Cardiac fibroblast (primary cell): ENCODE measurements around the gene ONECUT1.

ENCODE experiments used
- DNase-seq, 2 donors: peaks; one replicate each; pipeline versions ENCODE4 v3.0.0 to v3.0.0-alpha.2; 2010; ENCODE audit warnings: low read depth in 2 of 2
- H3K4me3 ChIP-seq, 2 donors: replicated peaks in 1 of 2; 1 replicate in 1 of 2; 2 replicates in 1 of 2; pipeline ENCODE4 v1.5.1; 2011; ENCODE audit warnings: low read depth in 2 of 2, low read length in 2 of 2, mild to moderate bottlenecking in 2 of 2, moderate library complexity in 1 of 2
- TF ChIP-seq, protein P1 (sequence below): IDR thresholded peaks from one replicate; pipeline ENCODE4 v1.5.1; 2011; ENCODE audit warnings: low read depth, mild to moderate bottlenecking, low read length, inconsistent platforms

Gene ONECUT1

GRCh38 chr15:52751522-52751921, 38.6 kb downstream of the ONECUT1 start:
- no peak overlapping the region for H3K4me3 ChIP-seq
- no peak for DNase-seq
- TF ChIP-seq, protein P1, sequence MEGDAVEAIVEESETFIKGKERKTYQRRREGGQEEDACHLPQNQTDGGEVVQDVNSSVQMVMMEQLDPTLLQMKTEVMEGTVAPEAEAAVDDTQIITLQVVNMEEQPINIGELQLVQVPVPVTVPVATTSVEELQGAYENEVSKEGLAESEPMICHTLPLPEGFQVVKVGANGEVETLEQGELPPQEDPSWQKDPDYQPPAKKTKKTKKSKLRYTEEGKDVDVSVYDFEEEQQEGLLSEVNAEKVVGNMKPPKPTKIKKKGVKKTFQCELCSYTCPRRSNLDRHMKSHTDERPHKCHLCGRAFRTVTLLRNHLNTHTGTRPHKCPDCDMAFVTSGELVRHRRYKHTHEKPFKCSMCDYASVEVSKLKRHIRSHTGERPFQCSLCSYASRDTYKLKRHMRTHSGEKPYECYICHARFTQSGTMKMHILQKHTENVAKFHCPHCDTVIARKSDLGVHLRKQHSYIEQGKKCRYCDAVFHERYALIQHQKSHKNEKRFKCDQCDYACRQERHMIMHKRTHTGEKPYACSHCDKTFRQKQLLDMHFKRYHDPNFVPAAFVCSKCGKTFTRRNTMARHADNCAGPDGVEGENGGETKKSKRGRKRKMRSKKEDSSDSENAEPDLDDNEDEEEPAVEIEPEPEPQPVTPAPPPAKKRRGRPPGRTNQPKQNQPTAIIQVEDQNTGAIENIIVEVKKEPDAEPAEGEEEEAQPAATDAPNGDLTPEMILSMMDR: no peak

- TF ChIP-seq, protein P1: no peak
- no peak for DNase-seq
Observed at GRCh38 chr15:52749258-52749657, 40.9 kb downstream of the ONECUT1 start.

DNA sequence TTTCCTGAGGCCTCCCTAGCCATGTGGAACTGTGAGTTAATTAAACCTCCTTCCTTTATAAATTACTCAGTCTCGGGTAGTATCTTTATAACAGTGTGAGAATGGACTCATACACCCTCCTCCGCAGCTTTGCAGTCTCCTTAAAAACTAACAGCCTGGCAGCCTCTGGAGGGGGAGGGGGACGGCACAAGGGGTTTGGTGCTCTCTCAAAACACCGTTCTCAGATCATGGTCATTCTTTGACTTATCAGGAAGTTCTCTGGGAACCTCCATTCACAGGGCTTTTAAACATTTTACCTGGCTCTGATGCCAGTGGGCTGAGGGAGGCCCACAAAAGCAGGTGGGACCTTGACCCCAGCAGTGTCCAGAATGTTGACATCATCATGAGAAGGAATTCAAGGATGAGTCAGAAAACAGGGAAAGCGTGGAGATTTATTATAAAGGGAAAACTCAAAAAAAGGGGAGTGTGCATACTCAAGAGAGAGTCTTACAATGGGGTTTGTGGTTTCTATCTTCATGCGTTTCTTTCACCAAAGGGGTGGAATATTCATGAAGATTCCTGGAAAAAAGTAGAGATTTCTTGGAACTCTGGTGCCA, 43.9 kb downstream of the ONECUT1 start:
- DNase-seq: no peak
- H3K4me3 ChIP-seq: no peak overlapping the region
- TF ChIP-seq, protein P1: no peak

More at GRCh38 chr15:52749258-52749657, 40.9 kb downstream of the ONECUT1 start:
- H3K4me3 ChIP-seq: no peak overlapping the region

GRCh38 chr15:52745326-52746161, 44.6 kb downstream of the ONECUT1 start:
- TF ChIP-seq, protein P1: no peak
- no peak overlapping the region for H3K4me3 ChIP-seq
- DNase-seq: no peak

DNA sequence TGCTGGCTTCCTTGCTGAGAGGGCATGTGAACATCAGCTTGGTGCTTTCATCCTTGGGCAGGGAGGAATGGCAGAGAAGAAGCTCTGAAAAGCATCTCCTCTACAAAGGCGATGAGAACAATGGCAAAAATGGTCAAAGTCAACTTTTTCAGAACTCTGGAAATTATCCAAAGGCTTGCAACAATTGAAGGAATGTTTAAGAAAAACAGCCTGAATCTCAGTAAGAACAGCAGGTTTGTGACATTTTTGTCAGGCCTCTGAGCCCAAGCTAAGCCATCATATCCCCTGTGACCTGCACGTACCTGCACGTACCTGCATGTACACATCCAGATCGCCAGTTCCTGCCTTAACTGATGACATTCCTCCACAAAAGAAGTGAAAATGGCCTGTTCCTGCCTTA, 51.8 kb downstream of the ONECUT1 start:
- TF ChIP-seq, protein P1: no peak
- no peak overlapping the region for H3K4me3 ChIP-seq
- DNase-seq: peak in 1 of 2 donors; percentile 48

- no peak for DNase-seq
- TF ChIP-seq, protein P1: no peak
- H3K4me3 ChIP-seq: no peak overlapping the region
Observed at GRCh38 chr15:52737720-52738119, 52.4 kb downstream of the ONECUT1 start.
